ENCODE results near the gene ADAMTSL2.

GRCh38 chr9:133536080-133536479 lies 1.6 kb downstream of the ADAMTSL2 start:
- TF ChIP-seq TAF1 (IDR thresholded peaks at IDR 0.05; ENCODE audit: borderline replicate concordance, insufficient read depth, low read length) (no peak), POLR2AphosphoS5 (IDR thresholded peaks at IDR 0.05; ENCODE audit: low read depth, low read length) (no peak), REST (IDR thresholded peaks at IDR 0.05; ENCODE audit: insufficient read depth in 1 of 2, low read depth in 2 of 2, low read length in 2 of 2) (no peak), SIN3A (IDR thresholded peaks at IDR 0.05; ENCODE audit: borderline replicate concordance, insufficient read depth, low read length) (no peak), FOXP2 (optimal IDR thresholded peaks at IDR 0.05; ENCODE audit: borderline replicate concordance, extremely low read depth, extremely low read length, insufficient read depth) (no peak)
